DOHH2 (cell line): Measurements from ENCODE around the gene TUBD1.

ENCODE experiments used
- H3F3A ChIP-seq: fragments of 200-600 bp; sonication (generic), shearing (Covaris generic); 2 replicates; pipeline ENCODE4 v1.6.0; 2016; ENCODE audit warnings: antibody characterized with exemption, mild to moderate bottlenecking; ENCODE audit not compliant: control insufficient read depth, insufficient read depth
- H3K27ac ChIP-seq: fragments of 200-600 bp; sonication (generic); 2 replicates; pipeline ENCODE4 v1.5.1; 2014; ENCODE audit warnings: low read depth, mild to moderate bottlenecking, low read length, moderate library complexity
- H3K27me3 ChIP-seq: fragments of 200-600 bp; sonication (generic); 2 replicates; pipeline ENCODE4 v1.6.1; 2014; ENCODE audit warnings: mild to moderate bottlenecking, low read length, mixed read lengths; ENCODE audit not compliant: control insufficient read depth
- H3K36me3 ChIP-seq: fragments of 200-600 bp; sonication (generic); 2 replicates; pipeline ENCODE4 v1.6.1; 2014; ENCODE audit warnings: mild to moderate bottlenecking, low read length, moderate library complexity, mixed read lengths; ENCODE audit not compliant: control insufficient read depth
- H3K4me1 ChIP-seq: fragments of 200-600 bp; sonication (generic); 2 replicates; pipeline ENCODE4 v1.6.1; 2014; ENCODE audit warnings: mild to moderate bottlenecking, low read length, mixed read lengths; ENCODE audit not compliant: control insufficient read depth
- H3K4me2 ChIP-seq: fragments of 200-600 bp; sonication (generic); 2 replicates; pipeline ENCODE4 v1.6.0; 2014; ENCODE audit warnings: mild to moderate bottlenecking, low read length, moderate library complexity
- H3K4me3 ChIP-seq: fragments of 200-600 bp; sonication (generic); 2 replicates; pipeline ENCODE4 v1.5.1; 2014; ENCODE audit warnings: mild to moderate bottlenecking, low read length, mixed read lengths
- H3K79me2 ChIP-seq: fragments of 200-600 bp; sonication (generic); 2 replicates; pipeline ENCODE4 v1.6.1; 2014; ENCODE audit warnings: mild to moderate bottlenecking, low read length, mixed read lengths; ENCODE audit not compliant: control insufficient read depth
- H3K9me2 ChIP-seq: fragments of 200-600 bp; sonication (generic); replicated peaks from 2 replicates; pipeline ENCODE4 v1.6.1; 2014; ENCODE audit warnings: mild to moderate bottlenecking, low read length, mixed read lengths; ENCODE audit not compliant: control insufficient read depth
- H3K9me3 ChIP-seq: fragments of 200-600 bp; sonication (generic); 2 replicates; pipeline ENCODE4 v1.6.1; 2014; ENCODE audit warnings: antibody characterized with exemption, low read length, mixed read lengths; ENCODE audit not compliant: control insufficient read depth, insufficient read depth
- H4K20me1 ChIP-seq: fragments of 200-600 bp; sonication (generic); 2 replicates; pipeline ENCODE4 v1.6.0; 2014; ENCODE audit warnings: low read depth, mild to moderate bottlenecking, antibody characterized with exemption, low read length, moderate library complexity; ENCODE audit not compliant: control insufficient read depth, insufficient read depth
- CTCF ChIP-seq: fragments of 200-600 bp; sonication (generic); IDR thresholded peaks from one replicate; pipeline ENCODE4 v1.5.1; 2014; ENCODE audit warnings: antibody characterized with exemption, mild to moderate bottlenecking, low read depth, low read length; ENCODE audit not compliant: poor library complexity, severe bottlenecking
- EZH2phosphoT487 ChIP-seq: fragments of 200-600 bp; sonication (generic); IDR thresholded peaks from 2 replicates; pipeline ENCODE4 v1.6.1; 2017; ENCODE audit warnings: borderline replicate concordance, mild to moderate bottlenecking, antibody characterized with exemption, low read length, moderate library complexity, mixed read lengths

Gene TUBD1

GRCh38 chr17:59832883-59833379 lies 59.8 kb downstream of the TUBD1 start:
- H4K20me1 ChIP-seq: no peaks in the 10 kb centered on the region
- H3K4me1 ChIP-seq: peaks cover 81% of the 10 kb centered on the region
- H3K27ac ChIP-seq: peak overlapping the region; percentile 66
- TF ChIP-seq EZH2phosphoT487 (no peak), CTCF (no peak)
- no peaks in the 10 kb centered on the region for H3K27me3 ChIP-seq
- H3K36me3 ChIP-seq: no peaks in the 10 kb centered on the region; the same call in 1 of the 2 replicates
- H3K4me2 ChIP-seq: peak overlapping the region; percentile 63
- peaks cover 35% of the 10 kb centered on the region for H3F3A ChIP-seq
- no peaks in the 10 kb centered on the region for H3K9me3 ChIP-seq
- H3K9me2 ChIP-seq: no peaks in the 10 kb centered on the region
- peaks cover 32% of the 10 kb centered on the region for H3K79me2 ChIP-seq
- peak overlapping the region; percentile 45 for H3K4me3 ChIP-seq

GRCh38 chr17:59830846-59831486 lies 61.8 kb downstream of the TUBD1 start:
- Histone ChIP-seq H3K36me3 (no peaks in the 10 kb centered on the region), H4K20me1 (no peaks in the 10 kb centered on the region), H3K4me3 (no peak overlapping the region), H3F3A (peaks cover 26% of the 10 kb centered on the region), H3K27ac (peak overlapping the region; percentile 78), H3K27me3 (no peaks in the 10 kb centered on the region), H3K9me3 (no peaks in the 10 kb centered on the region), H3K4me1 (peaks cover 86% of the 10 kb centered on the region), H3K9me2 (no peaks in the 10 kb centered on the region), H3K4me2 (peak overlapping the region; percentile 83), H3K79me2 (peaks cover 15% of the 10 kb centered on the region)
- TF ChIP-seq CTCF: no peak
- no peak for TF ChIP-seq EZH2phosphoT487

GRCh38 chr17:59830007-59830630 lies 62.6 kb downstream of the TUBD1 start:
- Histone ChIP-seq H3K27me3 (no peaks in the 10 kb centered on the region), H4K20me1 (no peaks in the 10 kb centered on the region), H3K4me2 (peak overlapping the region; percentile 83), H3F3A (peaks cover 26% of the 10 kb centered on the region), H3K4me1 (peaks cover 87% of the 10 kb centered on the region), H3K36me3 (no peaks in the 10 kb centered on the region), H3K9me2 (no peaks in the 10 kb centered on the region), H3K79me2 (peaks cover 15% of the 10 kb centered on the region), H3K27ac (peak overlapping the region; percentile 78), H3K9me3 (no peaks in the 10 kb centered on the region), H3K4me3 (peak overlapping the region; percentile 68)
- TF ChIP-seq EZH2phosphoT487 (no peak), CTCF (no peak)
